ENCODE measurements around the gene ZNF783. TPM values are rescaled to one million over a fixed set of nuclear protein-coding genes. Genes with fewer than 3 reads are reported as not detected.
A peak's percentile ranks its signal among the peaks of the same experiment; 100 is the strongest.

ZNF783 gene
- total and polyA plus RNA-seq, 9 of the 15 experiments (the other 6 are each of a cell fraction or from before 2014, with no cell fraction given): 0.66 to 11.2 (median 5.4) TPM

GRCh38 chr7:149254181-149254858 lies 7.7 kb upstream of the ZNF783 start:
- CTCF ChIA-PET (ENCODE audit: low intra/inter-chr PET ratio): no interaction called here
- Histone ChIP-seq H3K9ac (ENCODE audit: insufficient read depth in 1 of 2, low read depth in 2 of 2, low read length in 2 of 2) (no peak overlapping the region; a peak in 1 of 4 replicates), H3K27me3 (ENCODE audit: control insufficient read depth in 2 of 2, insufficient read depth in 2 of 2, low read length in 2 of 2) (no peaks in the 10 kb centered on the region), H3K9me1 (ENCODE audit: control insufficient read depth, insufficient read depth, low read length) (no peaks in the 10 kb centered on the region), H3K36me3 (ENCODE audit: control insufficient read depth, insufficient read depth, low read length) (peaks cover 50% of the 10 kb centered on the region), H3K4me1 (replicated peaks in 1 of 2; ENCODE audit: control insufficient read depth in 2 of 2, insufficient read depth in 2 of 2, low read length in 2 of 2) (no peaks in the 10 kb centered on the region), H3K27ac (ENCODE audit: extremely low read depth, low read depth, low read length) (no peak overlapping the region), H3K79me2 (ENCODE audit: control insufficient read depth, insufficient read depth, low read length) (no peaks in the 10 kb centered on the region), H3K4me2 (ENCODE audit: insufficient read depth, low read length) (no peak overlapping the region), H3K9me3 (replicated peaks; ENCODE audit: control insufficient read depth, insufficient read depth, low read depth, low read length) (no peaks in the 10 kb centered on the region), H2AFZ (ENCODE audit: low read depth, low read length) (no peak overlapping the region), H4K20me1 (replicated peaks; ENCODE audit: control insufficient read depth, insufficient read depth, low read length) (no peaks in the 10 kb centered on the region), H3K4me3 (no peak overlapping the region)
- intact Hi-C loops (cut with micrococcal nuclease) (no loop called here), in situ Hi-C loops (cut with MboI) (no loop called here)
- DNase-seq (ENCODE audit: extremely low read depth in 1 of 4, low spot score in 3 of 4) (no peak), ATAC-seq (no peak), FAIRE-seq (no peak)
- BruUV-seq (replicated peaks): no TSS peak
- WGBS (ENCODE audit: insufficient coverage, low coverage, missing lambda C conversion rate): 94% methylated on average over 16 of the region's 16 CpGs
- TF ChIP-seq POLR2G (IDR thresholded peaks at IDR 0.05; ENCODE audit: low read depth, low read length) (0 out of 2 replicates have a peak, but pooled peaks have one; percentile 12), MTA1 (IDR thresholded peaks at IDR 0.05; ENCODE audit: borderline replicate concordance) (no peak)
- POLR2A ChIA-PET: interaction anchor here (0.6 to 2.1 kb wide), 2 partner anchors 11 to 57 kb away, joined by 3 to 6 read pairs; no protein-coding TSS in a partner anchor

- Histone ChIP-seq H3K4me3 (no peak overlapping the region), H2AFZ (ENCODE audit: low read depth, low read length) (no peak overlapping the region), H3K9ac (ENCODE audit: insufficient read depth in 1 of 2, low read depth in 2 of 2, low read length in 2 of 2) (no peak overlapping the region), H3K4me1 (replicated peaks in 1 of 2; ENCODE audit: control insufficient read depth in 2 of 2, insufficient read depth in 2 of 2, low read length in 2 of 2) (no peaks in the 10 kb centered on the region), H3K9me1 (ENCODE audit: control insufficient read depth, insufficient read depth, low read length) (no peaks in the 10 kb centered on the region), H3K4me2 (ENCODE audit: insufficient read depth, low read length) (no peak overlapping the region), H4K20me1 (replicated peaks; ENCODE audit: control insufficient read depth, insufficient read depth, low read length) (no peaks in the 10 kb centered on the region), H3K36me3 (ENCODE audit: control insufficient read depth, insufficient read depth, low read length) (peaks cover 47% of the 10 kb centered on the region), H3K9me3 (replicated peaks; ENCODE audit: control insufficient read depth, insufficient read depth, low read depth, low read length) (no peaks in the 10 kb centered on the region), H3K27me3 (ENCODE audit: control insufficient read depth in 2 of 2, insufficient read depth in 2 of 2, low read length in 2 of 2) (no peaks in the 10 kb centered on the region), H3K27ac (ENCODE audit: extremely low read depth, low read depth, low read length) (no peak overlapping the region), H3K79me2 (ENCODE audit: control insufficient read depth, insufficient read depth, low read length) (no peaks in the 10 kb centered on the region)
- in situ Hi-C loops (cut with MboI): no loop called here
- 84% methylated on average over 5 of the region's 5 CpGs for WGBS (ENCODE audit: insufficient coverage, low coverage, missing lambda C conversion rate)
- TF ChIP-seq ZNF282 (CRISPR knock-in tag; IDR thresholded peaks at IDR 0.05) (no peak), TBP (optimal IDR thresholded peaks at IDR 0.05; ENCODE audit: low read depth, low read length) (no peak), KAT8 (IDR thresholded peaks at IDR 0.05; ENCODE audit: low read depth) (no peak), MYC (IDR thresholded peaks at IDR 0.05; ENCODE audit: low read depth, low read length) (no peak), MYC (CRISPR knock-in tag; IDR thresholded peaks at IDR 0.05; ENCODE audit: borderline replicate concordance, low read depth) (no peak)
- intact Hi-C loops (cut with micrococcal nuclease): no loop called here
- FAIRE-seq: no peak
- POLR2A ChIA-PET: no interaction called here
- DNase-seq (ENCODE audit: extremely low read depth in 1 of 4, low spot score in 3 of 4): no peak
- ATAC-seq: no peak
- CTCF ChIA-PET (ENCODE audit: low intra/inter-chr PET ratio): no interaction called here
- no TSS peak for BruUV-seq (replicated peaks)
These were observed 6.8 kb upstream of the ZNF783 start for GRCh38 chr7:149255174-149255573.
